HuH-7 (cell line): ENCODE measurements around the gene GJB2.

ENCODE experiments used
- DNase-seq: peaks from one replicate; pipeline ENCODE4 v3.0.0; 2011; ENCODE audit warnings: low spot score

Gene GJB2

GRCh38 chr13:20192158-20192835, 441 bp downstream of the GJB2 start:
- DNase-seq, result peak; percentile 58

- peak; percentile 45 for DNase-seq
Measured at GRCh38 chr13:20191311-20192157, 1.2 kb downstream of the GJB2 start.

- no peak for DNase-seq
Measured at GRCh38 chr13:20190481-20191310, 2.0 kb downstream of the GJB2 start.

- DNase-seq, result no peak
Measured at GRCh38 chr13:20190076-20190475, 2.7 kb downstream of the GJB2 start.

GRCh38 chr13:20188667-20189553, 3.8 kb downstream of the GJB2 start:
- DNase-seq, result peak; percentile 37

GRCh38 chr13:20186771-20187170, 6.0 kb downstream of the GJB2 start:
- DNase-seq, result no peak

- DNase-seq, result no peak
Measured at GRCh38 chr13:20185366-20186056, 7.2 kb downstream of the GJB2 start.

- DNase-seq, result peak; percentile 89
Measured at GRCh38 chr13:20182231-20182846, 10.4 kb downstream of the GJB2 start.

- DNase-seq, result no peak
Measured at GRCh38 chr13:20181188-20181587, 11.6 kb downstream of the GJB2 start.

- DNase-seq, result no peak
Measured at GRCh38 chr13:20178156-20178555, 14.6 kb downstream of the GJB2 start.

GRCh38 chr13:20177049-20177831, 15.5 kb downstream of the GJB2 start:
- DNase-seq, result no peak

GRCh38 chr13:20175907-20176652, 16.7 kb downstream of the GJB2 start:
- no peak for DNase-seq

- DNase-seq, result no peak
Measured at GRCh38 chr13:20175406-20175794, 17.3 kb downstream of the GJB2 start.

- no peak for DNase-seq
Measured at GRCh38 chr13:20174656-20175405, 17.9 kb downstream of the GJB2 start.

GRCh38 chr13:20173116-20173746, 19.5 kb downstream of the GJB2 start:
- DNase-seq, result no peak

- no peak for DNase-seq
Measured at GRCh38 chr13:20171364-20171763, 21.4 kb downstream of the GJB2 start.

- DNase-seq, result no peak
Measured at GRCh38 chr13:20170921-20171320, 21.8 kb downstream of the GJB2 start.

- no peak for DNase-seq
Measured at GRCh38 chr13:20168396-20168795, 24.3 kb downstream of the GJB2 start.
